ENCODE data around the gene RBM33. TPM values are rescaled to one million over a fixed set of nuclear protein-coding genes. Genes with fewer than 3 reads are reported as not detected.

Gene RBM33
- total and polyA plus RNA-seq, 2 of the 13 experiments (the other 11 are each of a cell fraction or from before 2014, with no cell fraction given), result 12.4 to 28.9 TPM

GRCh38 chr7:155674556-155674955, 30.1 kb downstream of the RBM33 start (continued):
- TF ChIP-seq ARID3A (IDR thresholded peaks at IDR 0.05; ENCODE audit: low read depth, low read length), result no peak
- TF ChIP-seq REL (CRISPR knock-in tag; conservative IDR thresholded peaks at IDR 0.05), result no peak
- TF ChIP-seq ZNF180 (CRISPR knock-in tag; IDR thresholded peaks at IDR 0.05; ENCODE audit: borderline replicate concordance, low read depth), result no peak
- no peak for TF ChIP-seq NRL (CRISPR knock-in tag; IDR thresholded peaks at IDR 0.05; ENCODE audit: borderline replicate concordance)

- CTCF ChIA-PET (ENCODE audit: low intra/inter-chr PET ratio, low total read pairs), result no interaction called here
- Histone ChIP-seq H3K27me3 (ENCODE audit: control insufficient read depth in 1 of 2, insufficient read depth in 2 of 2, low read length in 2 of 2) (no peaks in the 10 kb centered on the region), H3K4me2 (ENCODE audit: low read depth, low read length) (no peak overlapping the region), H3K79me2 (ENCODE audit: insufficient read depth, low read length) (peaks cover 70% of the 10 kb centered on the region), H2AFZ (ENCODE audit: low read length) (no peak overlapping the region), H3K4me3 (replicated peaks in 1 of 3; ENCODE audit: insufficient read depth in 1 of 3, low read depth in 2 of 3, low read length in 3 of 3) (no peak overlapping the region), H3K9me3 (ENCODE audit: low read length) (no peaks in the 10 kb centered on the region), H4K20me1 (ENCODE audit: insufficient read depth, low read length) (peaks cover 6% of the 10 kb centered on the region), H3K4me1 (ENCODE audit: insufficient read depth, low read length) (peaks cover 29% of the 10 kb centered on the region), H3K36me3 (replicated peaks in 1 of 2; ENCODE audit: control insufficient read depth in 1 of 2, insufficient read depth in 2 of 2, low read length in 2 of 2) (peaks cover 6 to 26% of the 10 kb centered on the region in 2 experiments; a peak in 4 of 5 replicates), H3K9ac (ENCODE audit: insufficient read depth, low read depth, low read length) (no peak overlapping the region), H3K27ac (ENCODE audit: extremely low read length, insufficient read depth, low read length) (no peak overlapping the region)
- FAIRE-seq (no peak), DNase-seq (ENCODE audit: low spot score) (no peak), ATAC-seq (no peak)
- WGBS (ENCODE audit: low lambda C conversion rate), result 94% methylated on average over 8 of the region's 8 CpGs
- TF ChIP-seq ELF3 (CRISPR knock-in tag; IDR thresholded peaks at IDR 0.05) (no peak), ZGPAT (CRISPR knock-in tag; IDR thresholded peaks at IDR 0.05) (no peak), ZNF883 (CRISPR knock-in tag; IDR thresholded peaks at IDR 0.05; ENCODE audit: not compliant biosample characterization) (no peak), TFDP2 (CRISPR knock-in tag; IDR thresholded peaks at IDR 0.05) (no peak), ZBTB37 (CRISPR knock-in tag; IDR thresholded peaks at IDR 0.05) (no peak), YY1 (IDR thresholded peaks at IDR 0.05; ENCODE audit: insufficient read depth, insufficient replicate concordance, low read depth, low read length) (no peak)
- intact Hi-C loops (cut with micrococcal nuclease; ENCODE audit: unreplicated experiment), result no loop called here
- in situ Hi-C loops (cut with HindIII; ENCODE audit: extremely low pct_ligation_motif_present, low pct_unique_long_range_greater_than_20kb), result no loop called here
- POLR2A ChIA-PET, result interaction anchor here (1.2 kb wide), 1 partner anchor 32 kb away, joined by 4 read pairs; the partner anchor contains the start of gene RBM33
- no TSS peak for BruUV-seq (replicated peaks)
Measured at GRCh38 chr7:155676052-155676451, 31.6 kb downstream of the RBM33 start.
